ENCODE measurements around the gene FOXD4L3.
"Not testable (repeated sequence)": the region's sequence is repeated elsewhere in the genome, so short reads cannot be mapped to it uniquely, and the experiment has no call there.

Gene FOXD4L3

DNA sequence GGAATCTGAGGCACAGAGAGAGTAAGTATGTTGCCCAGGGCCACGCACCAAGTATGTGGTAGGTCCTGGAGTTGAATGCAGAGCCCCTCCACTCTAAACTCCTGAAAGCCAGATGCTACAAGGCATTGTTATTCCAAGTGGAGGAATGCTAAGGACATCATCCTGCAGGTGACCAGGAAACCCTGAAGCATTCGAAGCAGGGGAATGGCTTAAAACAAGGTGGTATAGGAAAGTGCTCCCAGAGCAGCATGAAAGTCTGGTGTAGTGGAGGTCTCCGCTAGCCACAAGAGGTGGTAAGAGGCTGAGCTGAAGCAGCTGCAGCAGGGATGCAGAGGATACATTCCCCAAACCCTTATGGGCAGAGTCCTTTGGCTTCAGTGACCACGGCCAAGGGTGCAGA, 26.4 kb downstream of the FOXD4L3 start:
- H3K27me3 Mint-ChIP-seq, H3K4me1 Mint-ChIP-seq: not testable (repeated sequence)

DNA sequence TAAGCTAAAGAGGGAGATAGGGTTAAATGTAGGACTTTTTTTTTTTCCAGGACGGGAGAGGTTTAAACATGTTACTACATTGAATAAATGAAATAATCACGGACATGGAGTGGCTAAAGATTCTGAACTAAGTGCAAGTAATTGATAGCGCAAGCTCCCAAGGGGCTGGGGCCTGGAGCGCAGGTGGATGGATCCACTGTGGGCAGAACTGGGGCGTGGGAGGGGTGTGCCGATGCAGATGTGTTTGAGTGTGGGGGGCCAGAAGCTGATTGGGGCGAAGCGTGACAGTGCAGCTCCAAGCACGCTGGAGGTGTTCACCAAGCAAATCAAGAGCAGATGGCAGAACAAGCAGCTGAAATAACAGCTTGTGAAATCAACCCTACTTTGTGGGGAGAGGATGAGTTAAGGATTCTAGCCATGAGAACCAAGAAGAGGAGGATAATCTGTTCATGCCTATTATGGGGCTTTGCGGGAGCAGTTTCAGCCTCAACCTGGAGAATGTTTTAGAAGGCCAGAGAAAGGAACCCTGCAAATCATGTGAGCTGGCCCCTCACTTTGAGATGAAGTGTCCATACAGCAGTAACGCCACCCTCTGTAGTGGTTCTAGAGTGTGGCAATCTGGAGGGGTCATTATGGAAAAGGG, 28.0 kb downstream of the FOXD4L3 start:
- not testable (repeated sequence) for H3K27ac Mint-ChIP-seq (ENCODE audit: low read depth); H3K27me3 Mint-ChIP-seq; H3K9me3 Mint-ChIP-seq; DNase-seq (ENCODE audit: low spot score in 2 of 2); H3K4me3 Mint-ChIP-seq; H3K4me1 Mint-ChIP-seq; H3K36me3 Mint-ChIP-seq (ENCODE audit: insufficient read depth); ATAC-seq (replicated peaks; ENCODE audit: extremely low read depth, poor library complexity, severe bottlenecking)

More for the DNA sequence above, 26.4 kb downstream of the FOXD4L3 start:
- H3K27ac Mint-ChIP-seq (ENCODE audit: low read depth); H3K36me3 Mint-ChIP-seq (ENCODE audit: insufficient read depth); H3K4me3 Mint-ChIP-seq; ATAC-seq (replicated peaks; ENCODE audit: extremely low read depth, poor library complexity, severe bottlenecking); DNase-seq (ENCODE audit: low spot score in 2 of 2); H3K9me3 Mint-ChIP-seq: not testable (repeated sequence)

DNA sequence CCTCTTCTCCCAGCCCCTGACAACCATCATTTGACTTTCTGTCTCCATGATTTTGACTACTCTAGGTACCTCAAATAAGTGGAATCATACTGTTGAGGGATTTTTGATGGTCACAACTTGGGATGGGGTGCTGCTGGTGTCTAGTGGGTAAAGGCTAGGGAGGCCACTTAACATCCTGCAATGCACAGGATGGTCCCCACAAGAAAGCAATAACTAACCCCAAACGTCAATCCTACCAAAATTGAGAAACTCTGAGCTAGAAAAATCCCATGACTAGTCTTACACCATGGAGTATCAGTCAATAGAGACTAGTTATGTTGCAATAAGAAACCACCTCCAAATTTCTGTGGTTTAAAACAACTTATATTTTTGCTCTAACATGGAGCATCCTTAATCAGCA, 29.5 kb downstream of the FOXD4L3 start:
- DNase-seq (ENCODE audit: low spot score in 2 of 2); H3K27ac Mint-ChIP-seq (ENCODE audit: low read depth): not testable (repeated sequence)

DNA sequence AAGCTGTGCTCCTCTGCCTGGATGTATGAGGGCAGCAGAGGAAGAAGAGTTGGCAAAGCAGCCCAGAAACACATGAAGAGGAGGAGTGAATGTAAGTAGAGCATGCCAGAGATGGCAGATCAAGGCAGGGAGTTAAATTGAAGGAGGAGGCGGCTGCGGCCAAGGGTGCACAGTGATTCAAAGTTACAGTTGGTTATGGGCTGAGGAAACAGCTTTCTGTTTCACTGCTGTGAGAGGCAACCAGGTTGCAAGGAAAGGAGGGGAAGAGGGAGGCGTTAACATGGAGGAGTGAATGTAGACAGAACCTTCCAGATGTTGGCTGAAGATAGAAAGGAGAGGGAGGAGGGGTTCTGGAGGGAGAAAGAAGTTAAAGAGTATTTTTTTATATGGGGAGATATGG, 33.3 kb downstream of the FOXD4L3 start:
- H3K27me3 Mint-ChIP-seq; H3K27ac Mint-ChIP-seq (ENCODE audit: low read depth); H3K4me3 Mint-ChIP-seq; ATAC-seq (replicated peaks; ENCODE audit: extremely low read depth, poor library complexity, severe bottlenecking); DNase-seq (ENCODE audit: low spot score in 2 of 2); H3K36me3 Mint-ChIP-seq (ENCODE audit: insufficient read depth); H3K9me3 Mint-ChIP-seq; H3K4me1 Mint-ChIP-seq: not testable (repeated sequence)

More for the DNA sequence above, 29.5 kb downstream of the FOXD4L3 start:
- not testable (repeated sequence) for H3K9me3 Mint-ChIP-seq; ATAC-seq (replicated peaks; ENCODE audit: extremely low read depth, poor library complexity, severe bottlenecking); H3K27me3 Mint-ChIP-seq; H3K4me3 Mint-ChIP-seq; H3K36me3 Mint-ChIP-seq (ENCODE audit: insufficient read depth); H3K4me1 Mint-ChIP-seq

DNA sequence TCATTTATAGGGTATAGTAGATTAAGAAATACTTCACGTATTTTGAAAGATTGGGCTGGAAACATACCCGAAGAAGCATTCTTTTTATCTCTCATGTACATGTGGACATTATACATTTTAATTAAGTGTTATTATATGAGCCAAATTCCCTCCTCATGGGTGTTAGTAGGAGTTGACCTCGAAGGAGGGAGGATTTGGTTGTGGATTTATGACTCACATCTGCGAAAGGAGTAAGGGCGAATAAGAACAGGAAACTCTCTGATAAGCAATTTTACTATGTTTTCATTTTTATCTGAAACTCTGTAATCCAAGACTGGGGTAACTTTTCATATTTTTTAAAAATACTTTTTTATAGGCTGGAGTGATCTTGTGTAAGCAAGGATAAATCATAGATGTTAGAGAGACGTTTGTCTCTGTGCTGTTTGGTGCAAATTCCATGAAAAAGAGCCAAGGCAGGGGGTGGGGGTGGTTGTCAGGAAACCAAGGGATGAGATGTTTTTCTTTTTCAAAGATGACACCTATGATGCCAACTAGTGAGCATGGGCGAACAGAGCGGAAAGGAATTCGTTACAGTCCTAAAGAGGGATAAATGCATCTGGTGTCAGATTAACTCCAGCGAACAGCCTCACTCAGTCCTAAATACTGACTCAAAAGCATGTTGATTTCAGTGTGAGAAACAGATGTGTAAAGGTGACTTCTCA, 34.1 kb downstream of the FOXD4L3 start:
- H3K36me3 Mint-ChIP-seq (ENCODE audit: insufficient read depth); H3K9me3 Mint-ChIP-seq; H3K27me3 Mint-ChIP-seq; H3K4me1 Mint-ChIP-seq; DNase-seq (ENCODE audit: low spot score in 2 of 2); H3K27ac Mint-ChIP-seq (ENCODE audit: low read depth); ATAC-seq (replicated peaks; ENCODE audit: extremely low read depth, poor library complexity, severe bottlenecking); H3K4me3 Mint-ChIP-seq: not testable (repeated sequence)

- not testable (repeated sequence) for H3K4me3 Mint-ChIP-seq; H3K27ac Mint-ChIP-seq (ENCODE audit: low read depth); H3K36me3 Mint-ChIP-seq (ENCODE audit: insufficient read depth); DNase-seq (ENCODE audit: low spot score in 2 of 2); H3K9me3 Mint-ChIP-seq; H3K27me3 Mint-ChIP-seq; H3K4me1 Mint-ChIP-seq; ATAC-seq (replicated peaks; ENCODE audit: extremely low read depth, poor library complexity, severe bottlenecking)
Measured at GRCh38 chr9:68338000-68338399, 35.3 kb downstream of the FOXD4L3 start.

GRCh38 chr9:68342265-68343025, 39.8 kb downstream of the FOXD4L3 start:
- H3K36me3 Mint-ChIP-seq (ENCODE audit: insufficient read depth); H3K9me3 Mint-ChIP-seq; H3K27me3 Mint-ChIP-seq; H3K27ac Mint-ChIP-seq (ENCODE audit: low read depth); H3K4me3 Mint-ChIP-seq; H3K4me1 Mint-ChIP-seq; DNase-seq (ENCODE audit: low spot score in 2 of 2): not testable (repeated sequence)
- ATAC-seq (replicated peaks; ENCODE audit: extremely low read depth, poor library complexity, severe bottlenecking): peak; percentile 80

- not testable (repeated sequence) for H3K4me1 Mint-ChIP-seq; ATAC-seq (replicated peaks; ENCODE audit: extremely low read depth, poor library complexity, severe bottlenecking); H3K27me3 Mint-ChIP-seq; H3K27ac Mint-ChIP-seq (ENCODE audit: low read depth); H3K36me3 Mint-ChIP-seq (ENCODE audit: insufficient read depth); DNase-seq (ENCODE audit: low spot score in 2 of 2); H3K4me3 Mint-ChIP-seq; H3K9me3 Mint-ChIP-seq
Measured at GRCh38 chr9:68343242-68343641, 40.6 kb downstream of the FOXD4L3 start.

DNA sequence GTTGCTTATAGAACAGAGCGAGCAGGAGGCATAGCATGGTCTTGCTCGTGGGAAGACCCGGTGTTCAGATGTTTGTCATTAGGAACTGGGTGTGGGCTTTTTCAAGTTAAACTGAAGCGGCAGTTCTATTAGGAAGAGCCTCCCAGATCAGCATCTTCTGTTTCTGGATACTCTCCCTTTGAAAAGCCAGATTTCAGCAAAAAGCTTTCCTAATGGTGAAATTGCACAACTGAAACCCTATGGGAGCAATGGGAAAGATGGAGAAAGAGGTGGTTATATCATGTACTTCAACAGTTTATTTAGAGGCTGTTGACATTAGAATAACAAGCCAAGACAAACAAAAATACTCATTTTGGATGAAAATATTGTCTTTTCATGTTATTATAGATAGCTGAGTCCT, 41.3 kb downstream of the FOXD4L3 start:
- H3K4me1 Mint-ChIP-seq; H3K9me3 Mint-ChIP-seq; ATAC-seq (replicated peaks; ENCODE audit: extremely low read depth, poor library complexity, severe bottlenecking); H3K36me3 Mint-ChIP-seq (ENCODE audit: insufficient read depth); H3K27me3 Mint-ChIP-seq; H3K27ac Mint-ChIP-seq (ENCODE audit: low read depth); DNase-seq (ENCODE audit: low spot score in 2 of 2); H3K4me3 Mint-ChIP-seq: not testable (repeated sequence)

GRCh38 chr9:68351689-68352088, 49.0 kb downstream of the FOXD4L3 start:
- H3K4me1 Mint-ChIP-seq: not testable (repeated sequence)

More at GRCh38 chr9:68351689-68352088, 49.0 kb downstream of the FOXD4L3 start:
- ATAC-seq (replicated peaks; ENCODE audit: extremely low read depth, poor library complexity, severe bottlenecking); H3K27ac Mint-ChIP-seq (ENCODE audit: low read depth); DNase-seq (ENCODE audit: low spot score in 2 of 2); H3K4me3 Mint-ChIP-seq; H3K9me3 Mint-ChIP-seq; H3K36me3 Mint-ChIP-seq (ENCODE audit: insufficient read depth): not testable (repeated sequence)
- peaks cover 10% of the 10 kb centered on the region for H3K27me3 Mint-ChIP-seq

Measured in central memory CD8-positive, alpha-beta T cell (primary cell).